Measurements from ENCODE around the gene PSORS1C1. TPM values are rescaled to one million over a fixed set of nuclear protein-coding genes. Genes with fewer than 3 reads are reported as not detected.
"Not testable (repeated sequence)": the region's sequence is repeated elsewhere in the genome, so short reads cannot be mapped to it uniquely, and the experiment has no call there.

Gene PSORS1C1
- total and polyA plus RNA-seq, 4 donors = 1.1 to 10.8 (median 2.5) TPM

DNA sequence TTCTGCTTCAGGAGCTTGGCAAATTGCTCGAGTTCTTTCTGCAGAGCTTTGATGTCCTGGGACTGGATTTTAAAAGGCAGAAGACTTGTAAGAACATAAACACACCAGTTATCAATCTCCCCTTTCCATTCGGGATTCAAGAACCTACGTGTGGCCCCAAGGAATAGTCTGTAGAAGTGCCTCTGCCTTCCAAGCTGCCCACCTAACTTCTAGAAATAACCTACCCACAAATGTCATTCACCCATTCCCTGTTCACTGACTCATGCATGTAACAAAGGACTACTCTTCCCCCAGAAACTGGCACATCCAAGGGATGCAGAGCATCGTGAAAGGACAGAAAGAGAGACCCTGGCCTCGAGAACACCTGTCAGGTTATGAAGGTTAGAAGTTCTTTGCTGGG, 51.4 kb downstream of the PSORS1C1 start:
- Histone ChIP-seq H3K27ac (ENCODE audit: low read depth in 1 of 2, low read length in 1 of 2) (no peak overlapping the region), H3K36me3 (ENCODE audit: control insufficient read depth in 4 of 4, insufficient read depth in 4 of 4, low read length in 4 of 4) (peaks cover 0 to 12% (median 7%) of the 10 kb centered on the region in 4 donors), H3K27me3 (ENCODE audit: control insufficient read depth in 3 of 3, insufficient read depth in 3 of 3, low read length in 2 of 3) (no peaks in the 10 kb centered on the region), H3K4me3 (no peak overlapping the region), H3K4me1 (ENCODE audit: control insufficient read depth in 5 of 5, insufficient read depth in 5 of 5, low read length in 5 of 5) (no peaks in the 10 kb centered on the region), H3K9ac (ENCODE audit: insufficient read depth in 1 of 2, low read length in 2 of 2) (no peak overlapping the region), H3K9me3 (ENCODE audit: control insufficient read depth in 4 of 4, insufficient read depth in 3 of 4, low read length in 3 of 4) (no peaks in the 10 kb centered on the region)
- 73 to 83% methylated on average over 5 of the region's 5 CpGs for WGBS, 2 donors
- no peak for DNase-seq
- no peak for ATAC-seq (ENCODE audit: insufficient read depth, low FRiP score)
- TF ChIP-seq, protein P1, sequence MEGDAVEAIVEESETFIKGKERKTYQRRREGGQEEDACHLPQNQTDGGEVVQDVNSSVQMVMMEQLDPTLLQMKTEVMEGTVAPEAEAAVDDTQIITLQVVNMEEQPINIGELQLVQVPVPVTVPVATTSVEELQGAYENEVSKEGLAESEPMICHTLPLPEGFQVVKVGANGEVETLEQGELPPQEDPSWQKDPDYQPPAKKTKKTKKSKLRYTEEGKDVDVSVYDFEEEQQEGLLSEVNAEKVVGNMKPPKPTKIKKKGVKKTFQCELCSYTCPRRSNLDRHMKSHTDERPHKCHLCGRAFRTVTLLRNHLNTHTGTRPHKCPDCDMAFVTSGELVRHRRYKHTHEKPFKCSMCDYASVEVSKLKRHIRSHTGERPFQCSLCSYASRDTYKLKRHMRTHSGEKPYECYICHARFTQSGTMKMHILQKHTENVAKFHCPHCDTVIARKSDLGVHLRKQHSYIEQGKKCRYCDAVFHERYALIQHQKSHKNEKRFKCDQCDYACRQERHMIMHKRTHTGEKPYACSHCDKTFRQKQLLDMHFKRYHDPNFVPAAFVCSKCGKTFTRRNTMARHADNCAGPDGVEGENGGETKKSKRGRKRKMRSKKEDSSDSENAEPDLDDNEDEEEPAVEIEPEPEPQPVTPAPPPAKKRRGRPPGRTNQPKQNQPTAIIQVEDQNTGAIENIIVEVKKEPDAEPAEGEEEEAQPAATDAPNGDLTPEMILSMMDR (IDR thresholded peaks at IDR 0.05; ENCODE audit: control extremely low read depth, extremely low read depth) = no peak

DNA sequence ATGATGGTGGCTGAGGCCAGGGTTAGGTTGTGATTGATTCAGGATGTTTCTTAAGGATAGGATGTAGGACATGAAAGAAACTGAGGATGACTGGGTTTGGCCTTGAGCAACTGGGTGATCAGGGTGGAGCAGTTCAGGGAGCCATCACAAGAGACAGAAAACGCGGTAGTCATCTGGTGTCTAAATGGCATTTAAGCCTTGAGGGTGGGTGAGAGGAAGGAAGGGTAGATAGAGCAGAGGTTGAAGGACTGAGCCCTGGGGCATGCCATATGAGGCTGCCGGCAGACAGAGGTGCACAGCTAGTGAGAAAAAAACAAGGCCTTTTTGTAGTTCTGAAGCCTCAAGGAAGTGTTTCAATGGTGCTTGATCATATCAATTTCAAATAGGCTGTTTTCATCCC, 54.0 kb downstream of the PSORS1C1 start:
- Histone ChIP-seq H3K9me3 (ENCODE audit: control insufficient read depth in 4 of 4, insufficient read depth in 3 of 4, low read length in 3 of 4) (no peaks in the 10 kb centered on the region), H3K9ac (ENCODE audit: insufficient read depth in 1 of 2, low read length in 2 of 2) (no peak overlapping the region), H3K4me3 (no peak overlapping the region), H3K36me3 (ENCODE audit: control insufficient read depth in 4 of 4, insufficient read depth in 4 of 4, low read length in 4 of 4) (no peaks in the 10 kb centered on the region), H3K27me3 (ENCODE audit: control insufficient read depth in 3 of 3, insufficient read depth in 3 of 3, low read length in 2 of 3) (no peaks in the 10 kb centered on the region), H3K4me1 (ENCODE audit: control insufficient read depth in 5 of 5, insufficient read depth in 5 of 5, low read length in 5 of 5) (peaks cover 0 to 4% (median 0%) of the 10 kb centered on the region in 5 donors), H3K27ac (ENCODE audit: low read depth in 1 of 2, low read length in 1 of 2) (no peak overlapping the region)
- 89 to 90% methylated on average over 3 of the region's 3 CpGs for WGBS, 2 donors
- ATAC-seq (ENCODE audit: insufficient read depth, low FRiP score) (no peak), DNase-seq (no peak)
- TF ChIP-seq, protein P1 (IDR thresholded peaks at IDR 0.05; ENCODE audit: control extremely low read depth, extremely low read depth) = no peak

DNA sequence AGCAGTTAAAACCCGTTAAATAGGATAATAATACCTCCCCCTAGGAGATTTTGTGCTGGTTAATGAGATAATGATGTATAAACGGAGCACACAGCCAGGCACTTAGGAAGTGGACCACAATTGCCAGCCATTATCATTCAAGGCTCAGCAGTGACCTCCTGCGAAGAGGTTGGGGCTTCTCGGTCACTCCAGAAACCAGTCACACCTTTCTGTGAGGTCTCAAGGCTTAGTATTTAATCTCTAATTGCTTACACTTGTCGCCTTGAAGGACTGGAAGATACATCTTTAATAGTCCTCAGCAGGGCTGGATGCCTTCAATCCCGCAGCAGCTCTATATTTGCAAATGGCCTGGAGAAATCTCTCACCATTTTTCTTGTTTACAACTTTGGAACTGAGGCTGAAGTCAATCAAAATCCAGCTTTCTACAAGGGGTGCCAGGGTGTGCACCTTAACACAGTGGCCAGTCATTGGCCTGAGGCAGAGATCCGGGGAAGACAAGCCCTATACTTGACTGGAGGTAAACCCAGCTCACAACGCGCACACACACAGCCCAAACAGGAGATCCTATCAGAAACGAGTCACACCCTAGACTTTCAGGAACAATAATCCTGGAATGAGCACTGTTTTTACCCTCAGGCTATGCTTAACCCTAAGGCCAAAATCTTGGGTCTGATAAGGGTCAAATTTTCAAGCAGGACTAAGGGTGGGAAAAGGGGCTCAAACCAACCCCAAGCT, 54.7 kb downstream of the PSORS1C1 start:
- Histone ChIP-seq H3K4me3 (no peak overlapping the region), H3K36me3 (ENCODE audit: control insufficient read depth in 4 of 4, insufficient read depth in 4 of 4, low read length in 4 of 4) (no peaks in the 10 kb centered on the region), H3K9me3 (ENCODE audit: control insufficient read depth in 4 of 4, insufficient read depth in 3 of 4, low read length in 3 of 4) (no peaks in the 10 kb centered on the region), H3K4me1 (ENCODE audit: control insufficient read depth in 5 of 5, insufficient read depth in 5 of 5, low read length in 5 of 5) (peaks cover 0 to 4% (median 0%) of the 10 kb centered on the region in 5 donors), H3K9ac (ENCODE audit: insufficient read depth in 1 of 2, low read length in 2 of 2) (no peak overlapping the region), H3K27ac (ENCODE audit: low read depth in 1 of 2, low read length in 1 of 2) (no peak overlapping the region), H3K27me3 (ENCODE audit: control insufficient read depth in 3 of 3, insufficient read depth in 3 of 3, low read length in 2 of 3) (no peaks in the 10 kb centered on the region)
- no peak for DNase-seq
- ATAC-seq (ENCODE audit: insufficient read depth, low FRiP score) = no peak
- TF ChIP-seq, protein P1 (IDR thresholded peaks at IDR 0.05; ENCODE audit: control extremely low read depth, extremely low read depth) = no peak
- WGBS, 2 donors = 81 to 84% methylated on average over 10 of the region's 10 CpGs

DNA sequence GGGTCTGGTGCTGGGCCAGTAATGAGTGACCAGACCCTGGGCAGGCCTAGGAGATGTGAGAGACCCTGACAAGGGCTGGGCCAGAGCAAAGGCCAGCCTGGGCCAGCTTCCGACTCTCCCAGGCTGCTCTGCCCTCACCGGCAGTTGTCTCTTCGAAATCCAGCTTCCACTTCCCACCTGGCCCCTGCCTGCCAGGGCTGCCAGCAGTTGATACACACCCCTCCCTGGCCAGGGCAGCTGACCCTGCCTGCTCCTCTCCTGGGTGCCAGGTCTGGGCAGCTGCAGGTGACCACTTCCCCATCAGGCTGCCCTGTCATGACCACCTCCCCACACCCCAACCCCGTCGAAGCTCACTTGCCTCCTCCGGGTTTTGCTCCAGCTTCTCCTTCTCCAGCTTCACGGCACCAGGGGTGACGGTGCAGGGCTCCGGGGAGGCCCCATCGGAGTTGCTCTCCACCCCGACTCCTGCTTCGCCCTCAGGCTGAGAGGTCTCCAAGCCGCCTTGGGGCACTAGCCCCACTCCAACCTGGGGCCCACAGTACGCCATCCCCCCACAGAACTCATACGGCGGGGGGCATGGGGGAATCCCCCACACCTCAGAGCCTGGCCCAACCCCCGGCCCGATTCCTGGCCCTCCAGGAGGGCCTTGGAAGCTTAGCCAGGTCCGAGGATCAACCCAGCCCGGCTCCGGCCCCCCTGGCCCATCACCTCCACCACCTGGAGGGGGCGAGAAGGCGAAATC, 55.4 kb downstream of the PSORS1C1 start:
- ATAC-seq (ENCODE audit: insufficient read depth, low FRiP score); H3K9me3 ChIP-seq (ENCODE audit: control insufficient read depth in 4 of 4, insufficient read depth in 3 of 4, low read length in 3 of 4); H3K4me1 ChIP-seq (ENCODE audit: control insufficient read depth in 5 of 5, insufficient read depth in 5 of 5, low read length in 5 of 5); DNase-seq; H3K27ac ChIP-seq (ENCODE audit: low read depth in 1 of 2, low read length in 1 of 2); H3K27me3 ChIP-seq (ENCODE audit: control insufficient read depth in 3 of 3, insufficient read depth in 3 of 3, low read length in 2 of 3); H3K4me3 ChIP-seq; H3K9ac ChIP-seq (ENCODE audit: insufficient read depth in 1 of 2, low read length in 2 of 2); H3K36me3 ChIP-seq (ENCODE audit: control insufficient read depth in 4 of 4, insufficient read depth in 4 of 4, low read length in 4 of 4): not testable (repeated sequence)
- 79 to 80% methylated on average over 21 to 23 of the region's 23 CpGs for WGBS, 2 donors

Measured in lung (tissue), 12 donors.